Stimulated activated CD8-positive, alpha-beta memory T cell treated with anti-CD3 and anti-CD28 coated beads, Interleukin-15, amount 100 ng/mL, for 48 hours (primary cell): Measurements from ENCODE around the gene SMIM20.

Experiments used
- DNase-seq, 2 donors: peaks; one replicate each; pipeline ENCODE4 v3.0.0-alpha.2; 2020; ENCODE audit warnings: low read depth in 2 of 2

The SMIM20 gene

DNA sequence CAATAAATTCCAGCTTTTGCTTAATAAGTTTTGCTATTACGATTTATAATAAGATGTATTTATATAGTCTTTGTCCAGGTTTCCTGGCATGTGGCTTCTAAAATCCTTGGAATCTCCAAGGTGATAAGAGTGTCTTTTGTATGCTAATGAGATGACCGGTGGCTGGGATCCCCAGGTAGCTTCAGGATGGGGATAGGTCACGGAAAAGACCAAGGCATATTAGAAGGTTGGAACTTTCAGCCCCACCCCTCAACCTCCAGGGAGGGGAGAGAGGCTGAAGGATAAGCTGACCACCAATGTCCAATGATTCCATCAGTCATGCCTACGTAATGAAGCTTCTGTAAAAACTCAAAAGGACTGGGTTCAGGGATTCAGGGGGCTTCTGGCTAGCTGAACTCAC is 41.7 kb downstream of the SMIM20 start:
- no peak for DNase-seq

DNA sequence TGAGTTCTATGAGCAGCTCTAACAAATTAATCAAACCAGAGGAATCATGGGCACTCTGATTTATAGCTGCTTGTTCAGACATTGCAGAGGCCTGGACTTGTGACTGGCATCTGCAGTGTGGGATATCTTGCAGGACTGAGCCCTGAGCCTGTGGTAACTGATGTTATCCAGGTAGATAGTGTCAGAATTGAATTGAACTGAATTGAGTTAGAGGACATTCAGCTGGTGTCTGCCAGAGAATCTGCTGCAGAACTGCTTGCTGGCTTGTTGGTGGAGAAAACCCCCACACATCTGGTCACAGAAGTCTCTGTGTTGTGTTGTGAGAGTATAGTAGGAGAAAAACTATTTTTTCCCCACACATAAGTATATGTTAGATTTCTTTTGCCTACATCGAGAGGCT is 42.2 kb downstream of the SMIM20 start:
- no peak for DNase-seq

DNA sequence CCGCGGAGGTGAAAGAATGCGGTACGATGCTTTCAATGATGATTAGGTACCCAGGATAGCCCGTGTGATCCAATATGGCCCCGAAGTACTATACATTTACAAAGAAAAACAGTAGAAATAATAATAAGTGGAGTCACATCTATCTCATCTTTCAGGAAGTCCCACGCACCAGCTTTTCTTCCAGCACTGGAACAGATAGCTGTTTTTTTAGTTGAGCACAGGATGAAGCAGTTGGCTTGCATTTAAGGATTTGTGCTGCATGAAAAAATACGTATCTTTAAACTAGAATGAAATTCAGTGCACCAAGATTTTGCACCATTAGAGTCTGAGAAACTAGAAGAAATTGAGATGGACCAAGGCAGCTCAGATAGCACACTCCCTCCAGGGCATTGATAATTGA is 44.1 kb downstream of the SMIM20 start:
- DNase-seq, result no peak

DNA sequence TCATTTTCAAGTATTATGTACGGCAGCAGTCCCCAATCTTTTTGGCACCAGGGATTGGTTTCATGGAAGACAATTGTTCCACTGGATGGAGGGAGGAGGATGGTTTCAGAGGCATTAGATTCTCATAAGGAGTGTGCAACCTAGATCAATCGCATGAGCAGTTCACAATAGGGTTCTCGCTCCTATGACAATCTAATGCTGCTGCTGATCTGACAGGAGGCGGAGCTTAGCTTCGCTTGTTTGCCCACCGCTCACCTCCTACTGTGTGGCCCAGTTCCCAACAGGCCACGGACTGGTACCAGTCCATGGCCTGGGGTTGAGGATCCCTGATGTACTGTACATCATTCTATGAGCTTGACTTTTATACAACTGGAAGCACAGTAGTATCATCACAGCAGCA is 48.4 kb downstream of the SMIM20 start:
- DNase-seq, result no peak

DNA sequence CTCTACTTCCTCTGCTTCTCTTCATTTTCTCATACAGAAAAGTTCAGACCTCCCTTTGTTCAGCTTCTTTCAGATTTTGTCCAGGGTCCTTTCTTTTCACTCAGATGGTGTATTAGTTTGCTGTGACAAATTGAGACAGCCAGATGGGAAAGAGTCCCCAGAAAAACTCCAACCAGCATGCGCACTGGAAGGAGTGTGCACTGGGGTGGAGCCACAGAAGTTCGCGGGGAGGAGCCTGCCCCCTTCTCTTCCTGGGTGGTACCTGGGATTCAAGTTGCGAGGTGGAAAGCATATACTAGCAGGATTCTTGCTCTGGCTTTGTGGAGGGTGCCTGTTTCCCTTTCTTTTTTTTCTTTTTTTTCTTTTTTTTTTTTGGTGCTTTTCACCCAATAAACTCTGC is 51.6 kb downstream of the SMIM20 start:
- DNase-seq, result no peak

DNA sequence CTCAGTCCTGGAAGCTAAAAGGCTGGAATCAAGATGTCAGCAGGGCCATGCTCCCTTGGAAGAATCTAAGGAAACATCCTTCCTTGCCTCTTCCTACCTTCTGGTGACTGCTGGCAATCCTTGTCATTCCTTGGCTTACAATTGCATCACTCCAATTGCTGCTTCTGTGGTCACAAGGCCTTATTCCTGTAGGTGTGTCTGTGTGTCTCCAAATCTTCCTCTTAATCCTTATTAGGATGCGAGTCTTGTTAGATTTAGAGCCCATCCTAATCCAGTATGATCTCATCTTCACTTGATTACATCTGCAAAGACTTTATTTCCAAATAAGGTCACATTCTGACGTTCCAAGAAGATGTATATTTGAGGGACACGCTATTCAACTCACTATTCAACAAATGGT is 52.2 kb downstream of the SMIM20 start:
- no peak for DNase-seq

DNA sequence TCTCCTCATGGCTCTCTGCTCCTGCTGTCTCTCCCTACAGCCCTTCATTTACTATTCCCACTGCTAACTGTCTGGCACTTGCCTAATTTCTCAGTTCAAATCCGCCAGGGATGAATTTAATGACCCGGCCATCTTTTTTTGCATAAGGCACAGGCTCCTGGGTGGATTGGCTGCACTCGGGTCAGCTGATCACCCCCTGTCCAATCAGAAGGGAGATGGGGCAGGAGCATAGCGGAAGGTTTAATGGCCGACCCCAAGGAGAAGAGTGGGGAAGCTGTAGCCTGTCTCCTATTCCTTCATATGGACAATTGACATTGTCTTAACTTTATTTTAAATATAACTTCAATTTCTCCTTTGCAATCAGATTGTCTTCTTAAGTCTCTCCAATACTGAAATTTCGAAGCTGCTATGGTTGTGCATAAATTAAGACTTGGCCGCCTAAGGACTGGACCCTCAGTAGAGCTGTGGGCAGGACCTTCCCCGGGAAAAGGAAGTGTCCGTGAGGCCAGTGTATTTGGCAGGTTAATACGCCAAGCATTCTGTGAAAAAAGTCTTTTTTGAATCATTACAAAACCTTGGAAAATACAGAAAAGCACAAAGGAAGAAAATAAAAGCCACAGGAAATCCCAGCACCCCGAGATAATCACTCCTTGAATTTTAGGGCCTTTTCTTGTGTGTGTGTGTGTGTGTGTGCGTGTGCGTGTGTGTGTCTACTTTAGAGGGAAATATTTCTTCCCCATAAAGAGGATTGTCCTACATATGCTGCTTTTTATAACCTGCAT is 55.5 kb downstream of the SMIM20 start:
- DNase-seq, result no peak

DNA sequence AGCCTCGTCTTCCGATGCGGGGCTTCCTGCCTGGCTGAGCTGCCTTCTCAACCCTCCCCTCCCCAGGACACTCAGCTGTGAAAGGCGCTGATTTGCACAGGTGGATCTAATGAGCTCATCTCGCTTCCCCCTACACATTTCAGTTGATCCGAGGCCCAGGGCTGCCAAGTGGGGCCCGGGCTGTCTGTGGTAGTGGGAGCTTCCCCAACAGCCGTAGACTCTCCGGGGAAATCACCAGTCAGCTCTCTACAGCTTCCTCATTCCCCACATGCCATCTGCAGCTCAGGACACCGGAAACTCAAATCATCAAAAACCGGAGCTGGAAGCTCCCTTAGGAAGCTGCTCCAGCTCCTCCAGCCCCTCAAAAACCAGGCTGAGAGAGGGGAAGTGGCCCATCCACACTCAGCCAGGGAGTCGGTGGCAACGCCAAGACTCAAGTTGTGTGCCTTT is 56.2 kb downstream of the SMIM20 start:
- DNase-seq, result no peak

DNA sequence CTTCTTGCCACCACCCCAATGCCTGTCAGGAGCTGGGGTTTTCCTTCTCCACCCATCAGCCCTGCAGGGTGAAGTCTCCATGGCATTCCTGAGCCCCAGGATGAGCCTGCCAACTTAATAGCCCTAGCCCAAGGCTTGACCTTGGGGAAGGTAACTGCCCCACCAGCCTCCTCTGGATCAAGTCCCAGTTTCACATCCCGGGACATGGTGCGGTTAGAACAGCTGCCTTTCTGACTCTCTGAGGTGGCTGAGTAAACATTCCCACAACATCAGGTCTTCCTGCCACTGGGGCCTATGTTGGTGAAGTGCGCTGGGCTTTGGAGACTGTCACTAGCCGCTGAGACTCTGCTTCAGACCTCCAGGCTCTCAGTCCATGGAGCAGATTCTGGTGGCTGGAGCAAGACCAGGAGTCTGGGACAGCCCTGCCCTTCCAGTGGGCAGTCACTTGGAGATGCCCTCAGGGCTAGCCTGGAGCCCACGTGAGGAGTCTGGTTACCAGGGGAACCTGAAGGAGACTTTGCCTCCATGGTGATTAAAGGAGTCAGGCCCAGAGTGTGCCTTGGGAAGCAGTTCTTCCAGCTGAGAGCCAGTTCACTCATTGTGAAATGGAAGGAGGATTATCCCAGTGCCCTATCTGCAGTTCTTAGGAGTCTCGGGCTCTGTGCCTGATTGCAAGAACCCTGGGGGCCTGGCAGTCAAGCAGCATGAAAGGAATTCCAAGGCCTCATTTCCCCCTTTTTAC is 56.8 kb downstream of the SMIM20 start:
- no peak for DNase-seq

DNA sequence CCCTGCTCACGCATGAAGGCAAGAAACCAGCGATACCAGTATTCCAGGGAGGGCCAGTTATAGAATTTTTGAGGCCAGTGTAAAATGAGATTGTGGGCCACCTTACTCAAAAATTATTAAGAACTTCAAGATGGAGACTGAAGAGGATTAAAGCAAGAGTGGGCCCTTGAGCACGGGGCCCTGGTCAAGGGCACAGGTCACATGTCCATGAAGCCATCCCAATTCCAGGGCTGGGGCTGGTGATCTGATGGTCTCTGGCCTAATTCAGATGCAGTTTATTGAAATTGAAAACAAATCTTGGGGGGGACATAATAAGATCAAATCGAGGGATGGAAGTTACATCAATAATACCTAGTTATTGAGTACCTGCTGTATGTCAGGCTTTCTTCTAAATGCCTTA is 58.3 kb downstream of the SMIM20 start:
- no peak for DNase-seq

DNA sequence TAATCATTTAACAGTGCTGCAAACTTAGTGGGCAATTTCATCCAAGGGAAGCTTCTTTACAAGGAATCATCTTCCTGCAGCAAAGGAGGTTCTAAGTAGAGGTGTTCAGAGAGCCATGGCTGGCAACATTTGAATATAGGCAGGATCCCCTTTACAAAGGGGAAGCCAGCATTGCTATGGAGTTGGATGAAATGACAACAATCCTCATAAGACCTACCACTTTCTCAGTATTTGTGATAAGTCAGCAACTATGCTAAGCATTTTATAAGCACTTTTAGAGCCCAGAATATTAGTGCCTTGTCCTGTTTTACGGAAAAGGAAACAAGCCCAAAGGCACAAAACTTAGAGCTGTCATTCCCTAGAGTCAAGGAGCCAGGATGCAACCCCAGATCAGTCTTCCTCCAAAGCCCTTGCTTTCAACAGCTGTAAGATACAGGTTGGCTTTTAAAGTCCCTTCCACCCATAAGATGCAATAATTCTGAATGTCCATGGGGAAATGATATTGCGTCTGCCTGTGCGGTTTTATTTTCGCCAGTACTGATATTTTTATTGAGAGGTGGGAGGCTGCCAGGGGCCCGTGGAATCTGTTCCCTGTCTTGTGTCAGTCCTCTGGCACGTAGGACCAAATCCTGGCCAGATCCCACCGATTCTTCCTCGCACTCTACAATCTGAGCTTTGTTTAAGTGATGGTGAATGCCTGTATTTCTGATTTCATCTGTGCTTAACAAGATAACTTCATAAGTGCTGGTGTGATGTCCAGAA is 59.1 kb downstream of the SMIM20 start:
- DNase-seq, result no peak

DNA sequence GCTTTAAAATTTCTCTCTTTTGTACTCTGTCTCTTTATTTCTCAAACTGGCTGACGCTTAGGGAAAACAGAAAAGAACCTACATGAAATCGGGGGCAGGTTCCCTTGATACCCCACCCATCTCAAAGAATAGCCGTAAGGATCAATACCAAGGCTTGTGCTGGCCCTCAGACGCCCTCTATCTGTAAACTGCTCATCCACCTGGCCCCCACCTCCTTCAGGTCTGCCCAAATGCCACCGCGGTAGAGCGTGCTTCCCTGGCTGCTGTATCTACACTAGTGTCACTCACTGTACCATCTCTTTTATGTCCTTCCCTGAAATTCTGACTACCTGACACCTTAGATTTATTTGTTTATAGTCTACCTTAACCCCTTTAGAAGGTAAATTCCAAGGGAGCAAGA is 62.8 kb downstream of the SMIM20 start:
- DNase-seq, result no peak

DNA sequence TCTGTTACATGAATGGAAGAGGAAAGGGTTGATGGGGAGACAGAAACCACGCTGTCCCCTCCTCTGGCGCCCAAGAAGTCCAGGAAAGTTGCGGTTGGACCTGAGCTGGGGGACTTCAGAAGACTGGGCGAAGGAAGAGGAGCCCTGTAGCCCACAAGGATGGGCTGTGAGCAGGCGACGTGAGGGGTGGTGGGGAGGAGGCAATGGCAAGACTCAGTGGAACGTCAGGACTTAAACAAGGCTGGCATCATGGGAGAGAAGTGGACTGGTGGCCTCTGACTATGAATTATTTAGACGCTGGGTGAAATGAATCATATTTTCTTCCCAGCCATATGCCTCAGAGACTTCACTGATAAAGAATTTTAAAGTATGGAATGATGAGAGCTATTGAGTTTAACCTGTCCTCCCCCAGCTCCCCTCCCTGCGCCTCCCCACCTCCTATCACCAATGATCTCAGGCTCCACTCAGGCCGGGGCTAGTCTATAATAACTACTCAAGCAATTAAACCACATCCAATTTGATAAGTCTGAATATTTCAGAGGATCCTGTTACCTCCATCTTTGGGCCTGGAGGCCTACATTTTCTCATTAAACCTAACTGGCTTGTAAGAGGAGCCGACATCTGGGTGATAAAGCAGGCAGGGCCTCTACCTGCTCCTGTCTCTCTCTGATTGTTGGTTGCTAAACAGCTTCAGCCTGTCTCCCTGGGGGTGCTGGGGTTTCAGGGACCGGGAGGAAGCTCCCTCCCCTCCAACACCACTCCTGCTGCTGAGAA is 63.6 kb downstream of the SMIM20 start:
- DNase-seq, result no peak

DNA sequence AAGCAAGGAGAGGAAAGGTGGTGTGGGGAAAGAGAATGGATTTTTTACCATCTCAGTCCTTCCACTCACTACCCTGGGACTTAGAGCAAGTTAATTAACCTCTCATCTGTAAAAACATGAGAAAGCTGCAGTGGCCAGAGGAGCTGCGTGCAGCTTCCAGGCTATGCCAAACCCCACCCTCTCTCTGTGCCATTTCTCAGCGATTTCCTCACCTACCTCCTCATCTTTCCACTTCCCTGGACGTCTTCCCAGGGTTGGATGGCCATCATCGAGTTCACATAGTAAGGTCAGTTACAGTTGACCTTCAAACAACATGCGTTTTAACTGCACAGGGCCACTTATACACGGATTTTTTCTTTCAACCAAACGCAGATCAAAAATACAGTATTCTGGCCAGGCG is 64.3 kb downstream of the SMIM20 start:
- DNase-seq, result no peak
